ENCODE results near the gene HOXA3. TPM values are rescaled to one million over a fixed set of nuclear protein-coding genes. Genes with fewer than 3 reads are reported as not detected.

Gene HOXA3
- total RNA-seq, 1 experiment from 2014 or later, result not detected

DNA sequence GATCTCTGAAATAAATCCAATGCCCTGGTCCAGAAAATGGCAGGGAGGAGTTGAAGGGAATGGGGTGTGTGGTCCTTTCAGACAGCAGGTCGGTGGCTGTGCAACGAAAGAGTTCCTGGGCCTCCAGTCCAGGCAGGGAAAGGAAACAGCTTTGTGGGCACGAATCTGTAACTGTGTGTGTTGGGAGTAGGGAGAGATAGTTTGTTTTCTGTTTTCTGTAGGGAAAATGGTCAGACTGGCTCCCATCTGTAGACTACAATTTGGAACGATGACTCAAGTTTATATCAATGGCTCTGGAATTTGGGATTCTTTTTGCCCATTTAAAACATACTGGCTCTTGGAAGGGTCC is 15.5 kb upstream of the HOXA3 start:
- Histone ChIP-seq H3K23me2 (ENCODE audit: insufficient read length, low read depth, low read length, poor library complexity, severe bottlenecking) (no peaks in the 10 kb centered on the region), H3K4ac (ENCODE audit: low read depth, low read length) (no peak overlapping the region), H3K79me2 (ENCODE audit: insufficient read depth, low read length) (no peaks in the 10 kb centered on the region), H3K23ac (ENCODE audit: insufficient read length, low read depth, low read length) (no peak overlapping the region), H3K18ac (ENCODE audit: insufficient read length, low read depth, low read length) (no peak overlapping the region), H2AFZ (ENCODE audit: low read length) (no peak overlapping the region), H3K14ac (ENCODE audit: insufficient read depth, low read length) (no peak overlapping the region), H3T11ph (ENCODE audit: low read length) (no peak overlapping the region), H3K4me1 (ENCODE audit: insufficient read depth, low read length) (no peaks in the 10 kb centered on the region), H2BK12ac (ENCODE audit: insufficient read length, low read depth, low read length) (no peak overlapping the region), H4K8ac (replicated peaks; ENCODE audit: insufficient read length, low read depth, low read length) (no peak overlapping the region), H3K79me1 (ENCODE audit: insufficient read depth, low read depth, low read length, poor library complexity, severe bottlenecking) (no peaks in the 10 kb centered on the region), H2AK5ac (ENCODE audit: insufficient read length, low read length) (no peak overlapping the region), H3K27me3 (ENCODE audit: insufficient read depth, low read length) (peaks cover 98% of the 10 kb centered on the region), H2BK120ac (ENCODE audit: low read depth, low read length, poor library complexity, severe bottlenecking) (no peak overlapping the region), H3K27ac (ENCODE audit: insufficient read length, low read depth, low read length) (no peak overlapping the region), H2BK5ac (ENCODE audit: insufficient read length, low read length) (no peak overlapping the region), H4K5ac (ENCODE audit: insufficient read length, low read depth, low read length) (no peak overlapping the region), H2BK20ac (ENCODE audit: low read depth, low read length, poor library complexity, severe bottlenecking) (no peak overlapping the region), H3K56ac (ENCODE audit: insufficient read length, low read depth, low read length) (no peak overlapping the region), H2BK15ac (ENCODE audit: low read depth, low read length) (no peak overlapping the region), H4K91ac (ENCODE audit: insufficient read length, low read depth, low read length) (no peak overlapping the region), H3K9me3 (ENCODE audit: control insufficient read depth, low read depth, low read length) (no peaks in the 10 kb centered on the region), H3K9ac (ENCODE audit: extremely low read depth, insufficient read length, low read length) (no peak overlapping the region), H4K20me1 (ENCODE audit: control insufficient read depth, insufficient read depth, insufficient read length) (no peaks in the 10 kb centered on the region), H3K4me2 (ENCODE audit: insufficient read depth, insufficient read length, low read length) (no peak overlapping the region)
- H3K27ac Mint-ChIP-seq, result no peak overlapping the region; a peak in 1 of 7 replicates
- WGBS (ENCODE audit: extremely low coverage, insufficient read length, low lambda C conversion rate), result no CpG with 5 or more reads among the region's 4 CpGs
- H3K9me3 Mint-ChIP-seq, result peaks cover 9 to 28% of the 10 kb centered on the region in 2 experiments
- H3K4me3 Mint-ChIP-seq, result no peak overlapping the region
- no peak for DNase-seq
- H3K36me3 Mint-ChIP-seq (ENCODE audit: insufficient read depth in 1 of 3, low read depth in 3 of 3), result no peaks in the 10 kb centered on the region; a peak in 1 of 7 replicates
- H3K27me3 Mint-ChIP-seq (ENCODE audit: low read depth), result peaks cover 100% of the 10 kb centered on the region
- H3K4me1 Mint-ChIP-seq, result peaks cover 0 to 15% of the 10 kb centered on the region in 2 experiments; a peak in 3 of 4 replicates
- no peak for TF ChIP-seq CTCF (conservative IDR thresholded peaks at IDR 0.05)

Data from H9 (cell line).